Vagina (tissue), 2 donors: ENCODE results near the gene DFFB.

Source experiments
- POLR2A ChIP-seq, 2 donors: fragments of 450-650 bp; IDR thresholded peaks; one replicate each; pipeline ENCODE4 v1.6.1; 2017; ENCODE audit warnings: antibody characterized with exemption in 2 of 2, mild to moderate bottlenecking in 2 of 2, moderate library complexity in 2 of 2
- POLR2AphosphoS5 ChIP-seq, 2 donors: sonication (generic); formaldehyde crosslinking; IDR thresholded peaks; one replicate each; pipeline ENCODE4 v1.9.0; 2017; ENCODE audit warnings: antibody characterized with exemption in 2 of 2, mild to moderate bottlenecking in 2 of 2, low read depth in 1 of 2; ENCODE audit not compliant: insufficient read depth in 1 of 2
- TF ChIP-seq, protein P1 (sequence below), 3 experiments: fragments of 450-650 bp in 2 of 3; fragments of 200-600 bp in 1 of 3; sonication (generic) in 1 of 3; IDR thresholded peaks; one replicate each; pipeline ENCODE4 v1.5.1; 2017 to 2019; ENCODE audit warnings: antibody characterized with exemption in 3 of 3, mild to moderate bottlenecking in 2 of 3, moderate library complexity in 2 of 3

DNA sequence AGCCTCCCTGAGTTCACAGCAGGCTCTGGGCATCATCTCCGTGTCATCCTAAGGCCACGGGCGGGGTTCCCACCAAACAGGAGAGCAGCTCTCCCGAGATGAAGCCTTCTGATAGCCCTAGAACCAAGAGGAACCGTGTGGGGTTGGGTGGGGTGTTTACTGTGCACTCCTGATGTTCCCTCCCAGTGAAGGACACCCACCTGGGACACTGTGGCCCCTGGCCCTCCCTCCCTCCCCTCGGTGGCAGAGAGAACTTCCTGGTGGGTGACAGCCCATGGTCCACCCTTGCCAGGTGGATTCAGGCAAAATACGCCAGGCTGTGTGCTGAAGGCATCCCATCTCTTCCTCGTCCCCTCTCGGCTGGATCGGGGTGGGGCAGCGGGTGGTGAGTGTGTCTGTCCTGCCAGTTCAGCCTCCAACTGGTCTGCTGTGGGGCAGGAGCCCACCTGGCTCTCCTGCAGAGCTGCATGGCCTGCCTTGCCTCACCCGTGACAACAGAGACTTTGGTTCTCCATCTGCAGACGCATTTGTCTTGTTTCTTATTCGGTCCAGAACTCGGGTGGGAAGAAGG lies 58.4 kb downstream of the DFFB start:
- TF ChIP-seq POLR2AphosphoS5 (IDR thresholded peaks at IDR 0.05; ENCODE audit: insufficient read depth in 1 of 2, low read depth in 1 of 2), result no peak
- TF ChIP-seq, protein P1, sequence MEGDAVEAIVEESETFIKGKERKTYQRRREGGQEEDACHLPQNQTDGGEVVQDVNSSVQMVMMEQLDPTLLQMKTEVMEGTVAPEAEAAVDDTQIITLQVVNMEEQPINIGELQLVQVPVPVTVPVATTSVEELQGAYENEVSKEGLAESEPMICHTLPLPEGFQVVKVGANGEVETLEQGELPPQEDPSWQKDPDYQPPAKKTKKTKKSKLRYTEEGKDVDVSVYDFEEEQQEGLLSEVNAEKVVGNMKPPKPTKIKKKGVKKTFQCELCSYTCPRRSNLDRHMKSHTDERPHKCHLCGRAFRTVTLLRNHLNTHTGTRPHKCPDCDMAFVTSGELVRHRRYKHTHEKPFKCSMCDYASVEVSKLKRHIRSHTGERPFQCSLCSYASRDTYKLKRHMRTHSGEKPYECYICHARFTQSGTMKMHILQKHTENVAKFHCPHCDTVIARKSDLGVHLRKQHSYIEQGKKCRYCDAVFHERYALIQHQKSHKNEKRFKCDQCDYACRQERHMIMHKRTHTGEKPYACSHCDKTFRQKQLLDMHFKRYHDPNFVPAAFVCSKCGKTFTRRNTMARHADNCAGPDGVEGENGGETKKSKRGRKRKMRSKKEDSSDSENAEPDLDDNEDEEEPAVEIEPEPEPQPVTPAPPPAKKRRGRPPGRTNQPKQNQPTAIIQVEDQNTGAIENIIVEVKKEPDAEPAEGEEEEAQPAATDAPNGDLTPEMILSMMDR (IDR thresholded peaks at IDR 0.05), result no peak
- no peak for TF ChIP-seq POLR2A (IDR thresholded peaks at IDR 0.05)
